IPS-18a (cell line): ENCODE data around the gene GGCX.

ENCODE experiments used
- H3K27ac ChIP-seq: one replicate; pipeline ENCODE4 v1.5.1; 2013; ENCODE audit warnings: low read length
- H3K27me3 ChIP-seq: one replicate; pipeline ENCODE4 v1.6.1; 2013; ENCODE audit warnings: mild to moderate bottlenecking, low read length; ENCODE audit not compliant: control insufficient read depth, insufficient read depth
- H3K36me3 ChIP-seq: one replicate; pipeline ENCODE4 v1.6.1; 2013; ENCODE audit warnings: low read depth, low read length; ENCODE audit not compliant: control insufficient read depth
- H3K4me1 ChIP-seq: one replicate; pipeline ENCODE4 v1.6.1; 2013; ENCODE audit warnings: low read depth, low read length; ENCODE audit not compliant: control insufficient read depth
- H3K4me3 ChIP-seq: one replicate; pipeline ENCODE4 v1.5.1; 2013; ENCODE audit warnings: low read length
- H3K9ac ChIP-seq: one replicate; pipeline ENCODE4 v1.6.1; 2013; ENCODE audit warnings: mild to moderate bottlenecking, low read length, moderate library complexity
- H3K9me3 ChIP-seq: one replicate; pipeline ENCODE4 v1.6.1; 2013; ENCODE audit warnings: low read depth, low read length; ENCODE audit not compliant: control insufficient read depth

The GGCX gene

GRCh38 chr2:85554980-85555612 is 6.2 kb downstream of the GGCX start:
- no peak overlapping the region for H3K27ac ChIP-seq
- H3K36me3 ChIP-seq: peaks cover 42% of the 10 kb centered on the region
- H3K4me3 ChIP-seq: no peak overlapping the region
- H3K9ac ChIP-seq: no peak overlapping the region
- no peaks in the 10 kb centered on the region for H3K27me3 ChIP-seq
- H3K4me1 ChIP-seq: no peaks in the 10 kb centered on the region
- no peaks in the 10 kb centered on the region for H3K9me3 ChIP-seq

GRCh38 chr2:85553184-85553583 is 8.1 kb downstream of the GGCX start:
- Histone ChIP-seq H3K27ac (no peak overlapping the region), H3K9me3 (no peaks in the 10 kb centered on the region), H3K4me1 (no peaks in the 10 kb centered on the region), H3K27me3 (no peaks in the 10 kb centered on the region), H3K4me3 (no peak overlapping the region), H3K36me3 (peaks cover 45% of the 10 kb centered on the region), H3K9ac (no peak overlapping the region)

- Histone ChIP-seq H3K36me3 (peaks cover 45% of the 10 kb centered on the region), H3K27me3 (no peaks in the 10 kb centered on the region), H3K9ac (no peak overlapping the region), H3K4me1 (no peaks in the 10 kb centered on the region), H3K9me3 (no peaks in the 10 kb centered on the region), H3K4me3 (no peak overlapping the region), H3K27ac (no peak overlapping the region)
Measured at GRCh38 chr2:85551698-85552678, 9.3 kb downstream of the GGCX start.

GRCh38 chr2:85550486-85550885 is 10.8 kb downstream of the GGCX start:
- H3K9me3 ChIP-seq: no peaks in the 10 kb centered on the region
- H3K4me3 ChIP-seq: no peak overlapping the region
- H3K9ac ChIP-seq: no peak overlapping the region
- H3K27me3 ChIP-seq: no peaks in the 10 kb centered on the region
- no peak overlapping the region for H3K27ac ChIP-seq
- peaks cover 52% of the 10 kb centered on the region for H3K36me3 ChIP-seq
- H3K4me1 ChIP-seq: no peaks in the 10 kb centered on the region

GRCh38 chr2:85549826-85550225 is 11.5 kb downstream of the GGCX start:
- H3K9ac ChIP-seq: no peak overlapping the region
- H3K36me3 ChIP-seq: peaks cover 53% of the 10 kb centered on the region
- no peak overlapping the region for H3K4me3 ChIP-seq
- no peaks in the 10 kb centered on the region for H3K9me3 ChIP-seq
- H3K4me1 ChIP-seq: no peaks in the 10 kb centered on the region
- H3K27ac ChIP-seq: no peak overlapping the region
- H3K27me3 ChIP-seq: no peaks in the 10 kb centered on the region

GRCh38 chr2:85549095-85549494 is 12.2 kb downstream of the GGCX start:
- H3K4me1 ChIP-seq: no peaks in the 10 kb centered on the region
- no peak overlapping the region for H3K4me3 ChIP-seq
- H3K36me3 ChIP-seq: peaks cover 53% of the 10 kb centered on the region
- no peaks in the 10 kb centered on the region for H3K27me3 ChIP-seq
- no peak overlapping the region for H3K9ac ChIP-seq
- no peaks in the 10 kb centered on the region for H3K9me3 ChIP-seq
- no peak overlapping the region for H3K27ac ChIP-seq

GRCh38 chr2:85548608-85548900 is 12.7 kb downstream of the GGCX start:
- no peaks in the 10 kb centered on the region for H3K9me3 ChIP-seq
- no peak overlapping the region for H3K27ac ChIP-seq
- H3K27me3 ChIP-seq: no peaks in the 10 kb centered on the region
- H3K9ac ChIP-seq: no peak overlapping the region
- H3K36me3 ChIP-seq: peaks cover 55% of the 10 kb centered on the region
- H3K4me1 ChIP-seq: no peaks in the 10 kb centered on the region
- no peak overlapping the region for H3K4me3 ChIP-seq

GRCh38 chr2:85547859-85548607 is 13.3 kb downstream of the GGCX start:
- H3K36me3 ChIP-seq: peaks cover 60% of the 10 kb centered on the region
- no peak overlapping the region for H3K4me3 ChIP-seq
- no peaks in the 10 kb centered on the region for H3K9me3 ChIP-seq
- no peaks in the 10 kb centered on the region for H3K4me1 ChIP-seq
- H3K27ac ChIP-seq: no peak overlapping the region
- no peak overlapping the region for H3K9ac ChIP-seq
- H3K27me3 ChIP-seq: no peaks in the 10 kb centered on the region

GRCh38 chr2:85547089-85547858 is 14.0 kb downstream of the GGCX start:
- Histone ChIP-seq H3K9me3 (no peaks in the 10 kb centered on the region), H3K4me1 (no peaks in the 10 kb centered on the region), H3K27ac (no peak overlapping the region), H3K4me3 (no peak overlapping the region), H3K9ac (no peak overlapping the region), H3K36me3 (peaks cover 61% of the 10 kb centered on the region), H3K27me3 (no peaks in the 10 kb centered on the region)

GRCh38 chr2:85545780-85546240 is 15.5 kb downstream of the GGCX start:
- Histone ChIP-seq H3K36me3 (peaks cover 64% of the 10 kb centered on the region), H3K27me3 (no peaks in the 10 kb centered on the region), H3K4me3 (no peak overlapping the region), H3K9me3 (no peaks in the 10 kb centered on the region), H3K9ac (no peak overlapping the region), H3K4me1 (peaks cover 6% of the 10 kb centered on the region), H3K27ac (no peak overlapping the region)
